Activated CD4-positive, CD25-positive, alpha-beta regulatory T cell treated with anti-CD3 and anti-CD28 coated beads, Interleukin-2, amount 50 U/mL, for 16 hours (primary cell): ENCODE results near the gene TRMT1L.

Source experiments
- DNase-seq: peaks from one replicate; pipeline ENCODE4 v3.0.0-alpha.2; 2020; ENCODE audit warnings: low read depth, low spot score

TRMT1L gene

DNA sequence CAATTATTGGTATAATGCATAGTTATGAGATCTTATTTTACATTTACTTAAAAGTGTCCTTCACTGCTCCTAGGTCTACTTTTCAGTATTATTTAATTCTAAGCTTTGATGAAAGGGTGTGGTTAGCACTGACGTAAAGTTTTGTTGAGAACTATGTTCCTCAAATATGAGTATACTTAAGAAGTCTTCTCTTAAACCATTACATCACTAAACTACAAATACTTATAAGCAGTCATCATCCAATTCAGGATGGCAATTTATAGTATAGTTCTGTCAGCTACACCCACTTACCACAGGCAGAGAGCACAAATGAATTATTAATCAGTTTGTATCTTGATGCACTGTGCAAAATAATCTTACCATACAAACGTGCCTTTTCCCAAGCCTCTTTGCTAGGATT, 27.0 kb downstream of the TRMT1L start:
- DNase-seq: no peak

DNA sequence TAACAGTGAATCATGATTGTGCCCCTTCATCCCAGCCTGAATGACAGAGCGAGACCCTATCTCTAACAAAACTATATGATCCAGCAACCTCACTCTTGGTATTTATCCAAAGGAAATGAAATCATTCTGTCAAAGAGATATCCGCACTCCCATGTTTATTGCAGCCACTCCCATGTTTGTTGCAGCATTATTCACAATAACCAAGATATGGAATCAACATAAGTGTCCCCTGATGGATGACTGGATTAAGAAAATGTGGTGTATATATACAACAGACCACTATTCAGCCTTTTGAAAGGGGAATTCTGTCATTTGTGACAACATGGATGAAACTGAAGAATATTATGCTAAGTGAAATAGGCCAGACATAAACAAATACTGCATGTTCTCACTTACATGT, 44.4 kb downstream of the TRMT1L start:
- DNase-seq: no peak

DNA sequence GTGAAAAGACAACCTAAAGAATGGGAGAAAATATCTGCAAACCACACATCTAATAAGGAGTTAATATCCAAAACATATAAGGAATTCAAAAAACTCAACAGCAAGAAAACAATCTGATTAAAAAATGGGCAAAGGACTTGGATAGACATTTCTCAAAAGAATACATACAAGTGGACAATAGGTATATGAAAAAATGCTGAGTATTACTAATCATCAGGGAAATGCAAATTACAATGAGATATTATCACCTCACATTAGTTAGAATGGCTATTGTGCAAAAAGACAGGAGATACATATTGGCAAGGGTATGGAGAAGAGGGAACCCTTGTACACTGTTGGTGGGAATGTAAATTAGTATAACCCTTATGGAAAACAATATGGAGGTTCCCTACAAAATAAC, 44.9 kb downstream of the TRMT1L start:
- DNase-seq: no peak

DNA sequence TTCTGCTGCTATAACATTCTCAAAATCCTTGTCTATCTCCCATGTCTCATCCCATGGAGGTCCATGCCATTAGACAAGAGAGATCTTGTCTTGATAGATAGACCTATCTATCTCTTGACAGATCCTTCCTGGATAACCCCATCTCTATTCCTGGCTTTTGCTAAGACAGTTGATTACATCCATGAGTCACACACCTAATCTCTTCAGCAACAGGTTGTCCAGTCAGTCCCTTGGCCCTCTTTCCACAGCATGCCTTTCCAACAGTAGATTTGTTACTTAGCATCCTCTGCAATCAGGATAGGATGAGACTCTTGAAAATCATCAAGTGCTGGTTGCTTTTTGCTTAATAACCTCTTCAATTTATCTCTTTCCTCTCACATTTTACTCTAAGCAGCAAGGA, 46.6 kb downstream of the TRMT1L start:
- no peak for DNase-seq

DNA sequence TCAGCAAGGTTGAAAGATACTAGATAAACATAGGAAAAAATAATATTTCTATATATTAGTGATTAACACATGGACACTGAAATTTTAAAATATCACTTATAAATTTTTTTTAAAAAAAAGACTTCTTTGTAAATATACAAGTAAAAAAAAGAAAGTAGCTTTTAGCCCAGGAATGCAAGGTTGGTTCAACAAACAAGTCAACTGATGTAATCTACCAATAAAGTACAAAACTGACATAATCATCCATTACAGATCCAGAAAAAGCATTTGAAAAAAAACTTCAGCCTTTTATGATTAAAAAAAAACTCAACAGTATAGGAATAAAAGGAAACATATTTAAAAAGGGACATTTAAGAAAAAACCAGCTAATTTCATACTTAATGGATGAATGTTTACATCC, 48.4 kb downstream of the TRMT1L start:
- DNase-seq: no peak

DNA sequence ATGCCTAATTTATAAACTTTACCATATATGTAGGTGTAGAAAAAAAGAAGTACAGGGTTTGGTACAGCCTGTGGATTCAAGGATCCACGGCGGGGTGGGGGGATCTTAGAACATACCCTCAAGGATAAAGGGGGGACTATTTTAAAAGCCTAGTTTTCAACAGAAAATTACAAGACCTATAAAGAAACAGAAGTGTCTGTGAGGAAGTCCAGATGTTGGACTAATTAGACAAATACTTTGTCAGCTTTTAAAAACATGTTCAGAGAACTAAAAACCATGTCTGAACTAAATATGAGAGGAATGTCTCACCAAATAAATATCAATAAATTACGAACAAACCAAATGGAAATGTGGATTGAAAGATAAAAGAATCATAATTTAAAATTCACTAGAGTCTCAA, 51.6 kb downstream of the TRMT1L start:
- DNase-seq: no peak

DNA sequence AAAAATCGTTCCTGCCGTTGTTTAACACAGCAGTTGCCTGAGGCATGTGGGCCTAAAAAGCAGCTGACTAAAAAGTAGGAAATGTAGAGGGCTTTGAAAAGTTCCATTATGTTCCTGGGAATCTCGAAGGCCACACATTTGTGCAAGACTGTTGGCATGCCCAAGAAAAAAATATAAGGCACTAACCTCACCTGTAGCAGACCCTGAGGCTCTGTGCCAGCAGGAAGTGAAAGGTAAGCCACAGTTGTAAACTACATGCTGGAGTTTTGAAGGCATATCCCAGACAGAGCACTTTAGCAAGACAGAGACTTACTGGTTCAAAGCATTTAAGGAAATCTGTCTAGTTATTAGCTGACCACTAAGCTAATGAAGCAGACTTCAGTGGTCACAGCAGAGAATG, 52.7 kb downstream of the TRMT1L start:
- no peak for DNase-seq

DNA sequence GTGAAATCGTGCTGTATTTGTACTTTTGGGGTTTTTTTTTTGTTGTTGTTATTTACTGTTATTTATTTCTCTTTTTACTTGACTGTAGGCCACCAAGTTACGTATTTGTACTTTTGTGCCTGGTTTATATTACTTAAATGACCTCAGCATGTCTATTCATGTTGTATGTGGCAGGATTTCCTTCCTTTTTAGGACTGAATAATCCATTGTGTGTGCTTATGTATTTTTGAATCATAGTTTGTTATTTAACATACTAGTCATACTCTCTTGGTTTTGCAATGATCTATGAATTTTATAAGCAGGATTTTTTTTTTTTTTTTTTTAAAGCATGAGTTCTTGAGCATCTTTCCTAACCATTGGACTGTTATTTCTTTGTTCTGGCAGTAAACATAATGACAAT, 60.2 kb downstream of the TRMT1L start:
- DNase-seq: no peak

DNA sequence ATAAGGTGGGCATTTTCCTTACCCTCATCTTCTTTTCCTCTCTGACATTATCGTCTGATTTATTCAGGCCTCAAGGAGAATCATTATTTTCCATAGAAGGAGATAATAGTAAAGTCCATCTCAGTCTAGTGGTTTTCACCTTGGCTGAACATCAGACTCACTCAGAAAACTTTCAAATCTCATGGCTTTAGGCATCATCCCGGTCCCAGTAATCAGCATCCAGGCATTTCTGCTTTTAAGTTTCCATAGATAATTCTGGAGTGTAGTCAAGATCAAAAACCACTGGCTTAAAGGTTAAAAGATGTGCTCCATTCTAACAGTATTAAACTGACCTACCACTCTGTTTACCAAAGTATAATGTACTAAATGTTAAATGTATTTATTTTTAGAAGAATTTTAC, 62.0 kb downstream of the TRMT1L start:
- no peak for DNase-seq

DNA sequence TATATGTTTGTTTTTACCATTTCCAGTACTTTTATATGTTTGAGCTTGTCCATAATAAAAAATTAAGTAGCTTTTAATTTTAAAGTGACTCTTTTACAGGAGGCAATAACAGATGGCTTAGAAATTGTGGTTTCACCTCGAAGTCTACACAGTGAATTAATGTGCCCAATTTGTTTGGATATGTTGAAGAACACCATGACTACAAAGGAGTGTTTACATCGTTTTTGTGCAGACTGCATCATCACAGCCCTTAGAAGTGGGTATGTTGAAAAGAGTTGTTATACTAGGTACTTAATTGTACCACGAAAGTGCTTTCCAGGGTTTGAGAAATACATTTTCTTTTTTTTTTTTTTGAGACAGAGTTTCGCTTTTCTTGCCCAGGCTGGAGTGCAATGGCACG, 65.3 kb downstream of the TRMT1L start:
- DNase-seq: no peak

DNA sequence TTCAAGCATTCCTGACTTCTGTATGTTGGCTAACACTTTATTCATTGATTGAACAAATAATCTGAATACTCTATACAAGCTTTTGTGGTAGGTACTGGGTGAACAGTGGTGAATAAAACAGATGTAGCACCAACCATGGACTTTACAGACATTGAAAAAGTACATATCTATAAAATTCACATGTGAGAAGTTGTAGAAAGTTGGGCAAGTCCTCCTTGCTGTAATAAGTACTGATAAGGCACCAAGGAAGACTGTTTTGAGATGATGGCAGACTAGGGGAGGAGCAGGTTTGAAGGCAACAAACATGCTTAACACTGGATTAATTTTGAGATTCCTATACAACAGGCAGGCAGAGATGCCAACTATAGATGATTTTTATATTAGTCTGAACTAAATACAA, 69.0 kb downstream of the TRMT1L start:
- no peak for DNase-seq

DNA sequence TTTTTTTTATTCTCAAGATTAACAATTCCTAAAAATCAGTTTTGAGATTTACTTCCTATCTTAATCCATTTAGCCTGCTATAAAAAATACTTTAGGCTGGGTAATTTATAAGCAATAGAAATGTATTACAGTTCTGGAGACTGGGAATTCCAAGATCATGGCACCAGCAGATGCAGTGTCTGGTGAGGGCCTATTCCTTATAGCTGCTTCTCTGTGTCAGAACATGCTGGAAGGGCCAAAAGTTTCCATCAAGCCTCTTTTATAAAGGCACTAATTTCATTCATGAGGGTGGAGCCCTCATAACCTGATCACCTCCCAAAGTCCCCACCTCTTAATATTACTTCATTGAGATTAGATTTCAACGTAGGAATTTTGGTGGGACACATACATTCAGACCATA, 69.7 kb downstream of the TRMT1L start:
- DNase-seq: no peak

DNA sequence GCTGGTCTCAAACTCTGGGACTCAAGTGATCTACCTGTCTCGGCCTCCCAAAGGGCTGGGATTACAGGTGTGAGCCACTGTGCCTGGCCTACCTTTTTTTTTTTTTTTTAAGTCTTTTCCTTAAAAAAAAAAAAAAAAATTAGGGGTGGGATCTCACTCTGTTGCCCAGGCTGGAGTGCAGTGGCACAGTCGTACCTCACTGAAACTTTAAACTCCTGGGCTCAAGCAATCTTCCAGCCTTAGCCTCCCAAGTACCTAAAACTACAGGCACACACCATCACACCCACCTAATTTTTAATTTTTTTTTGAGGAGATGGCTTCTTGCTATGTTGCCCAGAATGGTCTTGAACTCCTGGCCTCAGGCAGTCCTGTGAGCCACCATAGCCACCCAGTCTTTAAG, 72.9 kb downstream of the TRMT1L start:
- no peak for DNase-seq

DNA sequence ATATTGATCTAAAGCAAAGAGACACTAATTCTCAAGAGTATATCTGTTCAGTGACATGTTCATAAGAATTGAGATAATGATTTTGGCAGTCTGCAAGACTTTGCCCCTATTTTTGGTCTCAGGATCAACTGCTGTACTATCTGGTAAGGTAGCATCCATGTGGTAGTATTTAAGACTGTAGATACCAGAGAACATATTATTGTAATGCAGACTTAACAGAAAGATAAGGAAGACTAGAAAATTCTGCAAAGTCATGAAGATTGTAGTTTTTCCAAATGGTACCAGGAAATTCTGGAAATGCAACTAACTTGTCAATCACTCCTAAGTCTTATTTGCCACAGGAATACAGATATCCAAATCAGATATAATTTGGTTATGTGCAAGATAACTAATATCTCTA, 76.3 kb downstream of the TRMT1L start:
- DNase-seq: no peak

DNA sequence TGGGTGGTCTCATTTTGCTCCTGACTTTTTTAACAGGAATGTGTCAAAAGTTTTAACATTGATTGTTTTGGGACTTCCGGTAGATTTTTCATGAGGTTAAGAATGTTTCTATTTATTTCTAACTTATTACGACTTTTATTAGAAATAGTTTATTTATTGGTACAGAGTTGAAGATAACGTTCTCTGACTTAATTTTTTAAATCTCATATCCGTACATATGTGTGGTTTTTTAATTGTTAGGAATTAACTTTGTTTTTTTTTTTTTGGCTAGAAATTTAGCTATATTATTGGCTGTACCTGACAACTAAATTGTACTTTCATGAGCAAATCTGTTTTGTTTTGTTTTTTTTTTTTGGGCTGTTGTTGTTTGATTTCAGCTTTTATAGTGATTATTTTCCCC, 79.4 kb downstream of the TRMT1L start:
- no peak for DNase-seq

DNA sequence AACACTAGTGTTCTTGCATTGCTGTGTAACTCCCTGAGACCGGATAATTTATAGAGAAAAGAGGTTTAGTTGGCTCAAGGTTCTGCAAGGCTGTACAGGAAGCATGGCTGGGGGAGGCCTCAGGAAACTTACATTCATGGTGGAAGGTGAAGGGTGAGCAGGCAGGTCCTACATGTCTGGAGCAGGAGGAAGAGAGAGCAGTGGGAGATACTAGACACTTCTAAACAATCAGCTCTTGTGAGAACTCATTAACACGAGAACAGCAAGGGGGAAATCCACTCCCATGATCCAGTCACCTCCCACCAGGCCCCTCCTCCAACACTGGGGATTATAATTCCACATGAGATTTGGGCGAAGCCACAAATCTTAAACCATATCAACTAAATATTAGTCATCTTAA, 81.3 kb downstream of the TRMT1L start:
- DNase-seq: no peak

DNA sequence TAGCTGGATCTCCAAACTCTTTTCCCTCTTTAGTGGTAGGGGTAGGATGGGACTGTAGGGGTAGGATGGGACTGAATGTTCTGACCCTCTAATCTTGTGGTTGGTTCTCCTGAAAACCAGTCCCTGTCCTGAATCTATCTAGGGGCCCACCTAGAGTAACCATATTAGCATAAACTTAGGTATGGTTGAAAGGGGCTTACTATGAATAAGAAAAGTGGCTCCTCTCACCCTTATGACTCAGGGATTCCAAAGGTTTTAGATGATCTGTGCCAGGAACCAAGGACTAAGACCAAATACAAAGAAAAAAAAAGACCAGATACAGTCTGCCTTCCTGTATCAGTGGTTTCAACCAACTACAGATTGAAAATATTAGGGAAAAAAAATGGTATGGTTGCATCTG, 82.4 kb downstream of the TRMT1L start:
- DNase-seq: no peak

DNA sequence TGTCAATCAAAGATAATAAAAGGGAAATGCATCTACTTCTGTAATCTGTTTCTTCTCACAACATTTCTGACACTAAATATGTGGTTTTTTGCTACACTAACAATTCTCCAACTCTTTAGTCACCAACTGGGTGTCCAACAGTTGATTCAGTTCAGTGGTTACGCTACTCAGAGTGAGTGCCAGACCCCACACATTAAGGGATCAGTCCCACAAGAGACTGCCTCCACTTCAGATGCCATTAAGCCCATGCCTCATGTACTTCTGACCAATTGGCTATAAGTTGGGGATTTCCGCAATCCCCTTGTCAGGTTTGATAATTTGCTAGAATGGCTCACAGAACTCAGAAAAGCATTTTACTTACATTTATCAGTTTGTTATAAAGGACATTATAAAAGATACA, 83.0 kb downstream of the TRMT1L start:
- DNase-seq: no peak

DNA sequence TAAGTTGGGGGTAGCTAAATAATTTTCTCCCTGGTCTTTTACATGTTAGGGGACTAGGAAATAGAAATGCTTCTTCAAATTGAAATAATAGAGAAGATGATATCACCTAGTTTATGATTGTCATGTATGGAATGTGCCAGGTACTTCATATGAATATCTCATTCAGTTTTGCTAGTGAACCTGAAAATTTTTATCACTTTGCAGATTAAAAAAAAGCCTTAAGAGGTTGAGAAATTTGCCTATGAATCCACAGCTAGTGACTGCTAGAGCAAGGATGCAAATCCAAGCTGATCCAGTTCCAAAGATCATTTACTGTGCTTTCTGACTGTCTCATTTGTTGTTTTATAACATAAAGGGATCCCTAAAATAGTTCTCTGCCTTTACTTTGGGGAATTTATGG, 86.7 kb downstream of the TRMT1L start:
- DNase-seq: no peak

DNA sequence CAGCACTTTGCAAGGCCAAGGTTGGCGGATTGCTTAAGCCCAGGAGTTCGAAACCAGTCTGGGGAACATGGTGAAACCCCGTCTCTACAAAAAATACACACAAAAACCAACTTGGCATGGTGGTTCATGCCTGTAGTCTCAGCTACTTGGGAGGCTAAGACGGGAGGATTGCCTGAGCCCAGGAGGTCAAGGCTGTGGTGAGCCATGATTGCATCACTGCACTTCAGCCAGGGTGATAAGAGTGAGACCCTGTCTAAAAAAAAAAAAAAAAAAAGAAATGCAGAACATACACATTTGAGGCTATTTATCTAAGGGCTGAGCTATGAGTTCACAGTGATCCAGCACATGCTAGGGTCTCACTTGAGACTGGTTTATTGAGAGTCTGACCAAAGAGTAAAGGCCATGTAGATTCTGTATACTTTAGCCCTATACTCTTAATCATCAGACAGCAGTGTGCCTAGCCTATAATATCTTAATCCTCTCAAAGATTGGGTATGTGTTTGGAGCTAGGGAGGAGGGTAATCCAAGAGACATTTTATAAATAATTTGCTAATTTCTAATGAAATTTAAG, 87.5 kb downstream of the TRMT1L start:
- DNase-seq: no peak

DNA sequence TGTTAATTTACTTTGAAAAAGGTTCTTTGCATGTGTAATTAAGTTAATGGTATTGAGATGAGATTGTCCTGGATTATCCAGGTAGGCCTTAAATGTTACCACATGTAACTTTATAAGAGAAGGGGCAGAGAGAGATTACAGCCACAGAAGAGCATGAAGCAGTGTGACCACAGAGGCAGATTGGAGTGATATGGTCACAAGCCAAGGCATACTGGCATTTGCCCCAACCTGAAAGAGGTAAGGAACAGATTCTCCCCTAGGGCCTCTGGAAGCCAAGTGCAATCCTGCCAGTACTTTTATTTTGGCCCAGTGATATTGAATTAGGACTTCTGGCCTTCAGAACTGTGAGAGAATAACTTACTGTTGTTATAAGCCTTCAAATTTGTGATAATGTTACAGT, 88.4 kb downstream of the TRMT1L start:
- DNase-seq: no peak
